Esophagus muscularis mucosa (tissue), 4 donors: ENCODE measurements around the gene SPATA16. TPM values are rescaled to one million over a fixed set of nuclear protein-coding genes. Genes with fewer than 3 reads are reported as not detected.
"Not testable (repeated sequence)": the region's sequence is repeated elsewhere in the genome, so short reads cannot be mapped to it uniquely, and the experiment has no call there.

ENCODE experiments used
- DNase-seq: peaks from one replicate; pipeline ENCODE4 v3.0.0-alpha.2; 2017; ENCODE audit errors: extremely low spot score
- H3K27ac ChIP-seq, 4 donors: fragments of 200-600 bp; sonication (generic); replicated peaks in 1 of 4; 1 replicate in 3 of 4; 2 replicates in 1 of 4; pipeline ENCODE4 v1.5.1; 2016 to 2019; ENCODE audit warnings: mild to moderate bottlenecking in 1 of 4
- H3K27me3 ChIP-seq, 4 donors: fragments of 200-600 bp; sonication (generic); one replicate each; pipeline versions ENCODE4 v1.5.1 to v1.6.0; 2016 to 2019
- H3K36me3 ChIP-seq, 4 donors: fragments of 200-600 bp; sonication (generic); one replicate each; pipeline ENCODE4 v1.5.1; 2016 to 2019
- H3K4me1 ChIP-seq, 4 donors: fragments of 200-600 bp; sonication (generic); one replicate each; pipeline ENCODE4 v1.5.1; 2016 to 2019
- H3K4me3 ChIP-seq, 4 donors: fragments of 200-600 bp; sonication (generic); 1 replicate in 2 of 4; 2 replicates in 2 of 4; pipeline ENCODE4 v1.5.1; 2016 to 2019; ENCODE audit warnings: mild to moderate bottlenecking in 4 of 4, moderate library complexity in 1 of 4
- H3K9me3 ChIP-seq, 4 donors: fragments of 200-600 bp; sonication (generic); 1 replicate in 3 of 4; 2 replicates in 1 of 4; pipeline ENCODE4 v1.5.1; 2016 to 2019
- EP300 ChIP-seq: sonication (generic); formaldehyde crosslinking; IDR thresholded peaks from one replicate; pipeline ENCODE4 v1.6.1; 2017; ENCODE audit warnings: antibody characterized with exemption
- POLR2A ChIP-seq: fragments of 450-650 bp; IDR thresholded peaks from one replicate; pipeline ENCODE4 v1.6.1; 2017; ENCODE audit warnings: antibody characterized with exemption, moderate library complexity, mild to moderate bottlenecking, low read depth
- POLR2AphosphoS5 ChIP-seq, 2 donors: sonication (generic); formaldehyde crosslinking; IDR thresholded peaks; one replicate each; pipeline ENCODE4 v1.6.1; 2017; ENCODE audit warnings: antibody characterized with exemption in 2 of 2
- WGBS: methylation state at CpG from one replicate; pipeline ENCODE4 v1.1.5; 2018; 5-methylcytosine and 5-hydroxymethylcytosine counted together
- intact Hi-C: fragments of 100-400 bp; cut with DNase I; formaldehyde crosslinking; loops from one replicate; pipeline ENCODE4 v1.15.1; 2023
- total RNA-seq, 4 donors: library from RNA; depleted of rRNA; stranded (reverse); fragments of >200 nt; gene quantifications; one replicate each; pipeline versions ENCODE4 v1.1.0 to v1.2.1, GENCODE V29; 2016
- TF ChIP-seq, protein P1 (sequence below), 3 experiments: fragments of 200-600 bp in 2 of 3; fragments of 450-650 bp in 1 of 3; sonication (generic) in 2 of 3; IDR thresholded peaks; one replicate each; pipeline ENCODE4 v1.5.1; 2017 to 2019; ENCODE audit warnings: antibody characterized with exemption in 3 of 3, mild to moderate bottlenecking in 2 of 3, moderate library complexity in 1 of 3

The SPATA16 gene
- total RNA-seq, 4 donors from 2014 or later, result not detected

DNA sequence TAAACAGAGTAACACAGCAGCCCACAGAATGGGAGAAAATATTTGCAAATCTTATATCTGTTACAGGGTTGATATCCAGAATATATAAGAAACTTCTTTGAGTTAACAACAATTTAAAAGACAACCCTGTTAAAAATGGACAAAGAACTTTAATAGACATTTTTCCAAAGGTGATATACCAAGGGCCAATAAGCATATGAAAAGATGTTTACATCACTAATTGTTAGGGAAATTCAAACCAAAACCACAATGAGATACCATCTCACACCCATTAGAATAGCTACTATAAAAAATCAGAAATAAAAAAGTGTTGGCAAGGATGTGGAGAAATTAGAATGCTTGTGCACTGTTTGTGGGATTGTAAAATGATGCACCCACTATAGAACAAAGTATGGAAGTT lies 110.8 kb downstream of the SPATA16 start:
- Histone ChIP-seq H3K27ac (no peak overlapping the region), H3K4me3 (no peak overlapping the region), H3K27me3 (no peaks in the 10 kb centered on the region), H3K36me3 (no peaks in the 10 kb centered on the region), H3K9me3 (no peaks in the 10 kb centered on the region), H3K4me1 (no peaks in the 10 kb centered on the region)
- TF ChIP-seq POLR2AphosphoS5 (IDR thresholded peaks at IDR 0.05), result no peak
- no peak for TF ChIP-seq EP300
- no peak for TF ChIP-seq POLR2A
- TF ChIP-seq, protein P1, sequence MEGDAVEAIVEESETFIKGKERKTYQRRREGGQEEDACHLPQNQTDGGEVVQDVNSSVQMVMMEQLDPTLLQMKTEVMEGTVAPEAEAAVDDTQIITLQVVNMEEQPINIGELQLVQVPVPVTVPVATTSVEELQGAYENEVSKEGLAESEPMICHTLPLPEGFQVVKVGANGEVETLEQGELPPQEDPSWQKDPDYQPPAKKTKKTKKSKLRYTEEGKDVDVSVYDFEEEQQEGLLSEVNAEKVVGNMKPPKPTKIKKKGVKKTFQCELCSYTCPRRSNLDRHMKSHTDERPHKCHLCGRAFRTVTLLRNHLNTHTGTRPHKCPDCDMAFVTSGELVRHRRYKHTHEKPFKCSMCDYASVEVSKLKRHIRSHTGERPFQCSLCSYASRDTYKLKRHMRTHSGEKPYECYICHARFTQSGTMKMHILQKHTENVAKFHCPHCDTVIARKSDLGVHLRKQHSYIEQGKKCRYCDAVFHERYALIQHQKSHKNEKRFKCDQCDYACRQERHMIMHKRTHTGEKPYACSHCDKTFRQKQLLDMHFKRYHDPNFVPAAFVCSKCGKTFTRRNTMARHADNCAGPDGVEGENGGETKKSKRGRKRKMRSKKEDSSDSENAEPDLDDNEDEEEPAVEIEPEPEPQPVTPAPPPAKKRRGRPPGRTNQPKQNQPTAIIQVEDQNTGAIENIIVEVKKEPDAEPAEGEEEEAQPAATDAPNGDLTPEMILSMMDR (IDR thresholded peaks at IDR 0.05), result no peak
- intact Hi-C loops, result no loop called here
- no peak for DNase-seq

DNA sequence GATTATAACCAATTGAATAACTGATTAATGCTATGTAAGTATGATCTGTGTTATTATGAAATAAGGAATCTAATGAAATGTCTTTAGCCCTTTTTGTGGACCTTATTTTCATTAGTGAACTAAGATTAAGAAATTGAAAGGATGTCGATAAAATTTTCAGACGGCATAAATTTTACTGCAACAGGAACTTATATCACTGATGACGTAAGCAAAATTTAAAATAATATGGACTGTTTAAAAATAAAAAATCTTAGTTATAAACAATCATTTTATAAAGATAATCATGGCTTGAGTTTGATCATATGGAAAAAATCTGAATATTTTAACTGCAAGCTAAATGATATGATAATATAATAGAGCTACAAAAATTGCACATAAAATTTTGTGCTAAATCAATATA lies 112.7 kb downstream of the SPATA16 start:
- intact Hi-C loops, result no loop called here
- 95% methylated on average over 3 of the region's 3 CpGs for WGBS
- no peak for TF ChIP-seq EP300
- no peak for TF ChIP-seq POLR2AphosphoS5 (IDR thresholded peaks at IDR 0.05)
- TF ChIP-seq, protein P1 (IDR thresholded peaks at IDR 0.05), result no peak
- DNase-seq, result no peak
- no peaks in the 10 kb centered on the region for H3K27me3 ChIP-seq
- no peak overlapping the region for H3K27ac ChIP-seq
- no peak overlapping the region for H3K4me3 ChIP-seq
- H3K36me3 ChIP-seq, result no peaks in the 10 kb centered on the region
- no peaks in the 10 kb centered on the region for H3K4me1 ChIP-seq
- no peaks in the 10 kb centered on the region for H3K9me3 ChIP-seq

DNA sequence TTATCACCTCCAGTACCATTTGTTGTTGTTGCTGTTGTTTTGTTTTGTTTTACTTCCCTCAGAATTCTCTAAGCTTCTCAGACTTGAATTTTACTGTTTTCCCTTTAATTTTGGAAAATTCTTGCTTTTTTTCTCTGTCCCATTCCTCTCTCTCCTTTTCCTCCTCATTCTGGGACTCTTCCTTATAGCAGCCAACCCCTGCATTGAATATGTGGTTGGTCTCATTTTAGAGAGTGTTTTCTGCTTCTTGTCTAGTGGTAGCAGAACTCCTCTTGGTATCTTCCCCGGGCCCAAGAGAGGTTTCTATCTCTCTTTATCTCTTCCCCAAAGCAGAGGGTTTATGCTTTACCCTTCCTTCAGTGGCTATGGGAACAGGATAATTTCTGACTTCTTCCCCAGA lies 113.6 kb downstream of the SPATA16 start:
- Histone ChIP-seq H3K36me3 (no peaks in the 10 kb centered on the region), H3K27ac (no peak overlapping the region), H3K27me3 (no peaks in the 10 kb centered on the region), H3K9me3 (no peaks in the 10 kb centered on the region), H3K4me1 (no peaks in the 10 kb centered on the region), H3K4me3 (no peak overlapping the region)
- intact Hi-C loops, result no loop called here
- WGBS, result 76% methylated on average over 1 of the region's 1 CpG
- no peak for DNase-seq
- TF ChIP-seq, protein P1 (IDR thresholded peaks at IDR 0.05), result no peak
- TF ChIP-seq POLR2A (no peak), EP300 (no peak), POLR2AphosphoS5 (IDR thresholded peaks at IDR 0.05) (no peak)

DNA sequence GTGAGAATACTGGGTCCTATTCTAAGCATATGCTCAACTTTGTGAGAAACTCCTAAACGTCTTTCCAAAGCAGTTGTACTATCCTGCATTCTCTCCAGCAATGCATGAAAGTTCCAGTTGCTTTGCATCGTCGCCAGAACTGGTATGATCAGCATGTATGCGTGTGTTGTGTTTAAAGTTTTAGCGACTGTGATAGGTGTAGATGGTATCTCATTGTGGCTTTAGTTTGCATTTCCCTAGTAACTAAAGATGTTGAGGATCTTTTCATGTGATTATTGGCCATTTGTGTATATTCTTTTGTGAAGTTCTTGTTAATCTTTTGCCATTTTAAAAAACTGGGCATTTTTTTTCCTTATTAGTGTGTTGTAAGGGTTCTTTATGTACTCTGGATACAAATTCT lies 115.1 kb downstream of the SPATA16 start:
- no peak for DNase-seq
- Histone ChIP-seq H3K27ac (no peak overlapping the region), H3K27me3 (no peaks in the 10 kb centered on the region), H3K4me1 (no peaks in the 10 kb centered on the region), H3K36me3 (no peaks in the 10 kb centered on the region), H3K4me3 (no peak overlapping the region), H3K9me3 (no peaks in the 10 kb centered on the region)
- TF ChIP-seq EP300 (no peak), POLR2A (no peak)
- TF ChIP-seq, protein P1 (IDR thresholded peaks at IDR 0.05), result no peak
- 66% methylated on average over 5 of the region's 5 CpGs for WGBS
- intact Hi-C loops, result no loop called here

DNA sequence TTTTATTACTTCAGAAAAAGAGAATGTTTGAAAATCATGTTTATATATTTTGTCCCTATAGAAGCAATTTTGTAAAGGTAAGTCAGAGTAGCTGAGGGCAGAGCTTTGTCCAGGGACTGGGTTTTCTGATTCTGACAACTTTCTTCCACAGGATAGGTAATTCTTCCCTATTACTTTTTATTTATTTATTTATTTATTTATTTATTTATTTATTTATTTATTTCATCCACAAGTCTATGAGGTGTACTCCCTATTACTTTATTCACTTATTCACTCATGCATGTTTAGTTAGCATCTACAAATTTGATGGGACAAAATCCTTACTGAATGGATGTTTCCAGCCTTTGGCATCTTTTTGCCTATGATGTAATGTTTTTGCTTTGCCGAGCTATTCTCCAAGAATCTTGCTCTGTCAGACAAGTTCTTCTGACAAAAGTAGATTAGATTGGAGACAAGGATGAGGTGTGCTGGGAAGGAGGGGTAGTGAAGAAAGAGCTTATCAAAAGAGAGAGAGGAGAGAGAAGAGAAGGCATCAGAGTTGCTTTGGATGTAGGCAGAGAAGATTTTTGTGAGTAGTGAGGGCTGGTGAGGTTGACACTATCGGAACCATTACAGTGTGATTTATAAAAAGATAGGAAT lies 119.4 kb downstream of the SPATA16 start:
- TF ChIP-seq, protein P1 (IDR thresholded peaks at IDR 0.05), result no peak
- TF ChIP-seq POLR2A, result no peak
- intact Hi-C loops, result no loop called here
- 75% methylated on average over 2 of the region's 2 CpGs for WGBS

DNA sequence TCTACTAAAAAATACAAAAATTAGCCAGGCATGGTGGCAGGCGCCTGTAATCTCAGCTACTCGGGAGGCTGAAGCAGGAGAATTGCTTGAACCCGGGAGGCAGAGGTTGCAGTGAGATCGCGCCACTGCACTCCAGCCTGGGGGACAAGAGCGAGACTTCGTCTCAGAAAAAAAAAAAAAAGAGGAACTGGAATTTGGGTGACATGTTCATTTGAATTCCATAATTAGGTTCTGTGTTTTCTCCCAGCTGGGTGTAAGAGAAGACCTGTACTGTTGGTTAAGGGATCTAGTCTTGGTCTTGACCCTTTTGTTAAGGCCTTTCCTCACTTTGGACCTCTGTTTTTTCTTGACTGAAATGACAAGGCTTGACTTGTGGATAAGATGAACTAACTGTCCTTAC lies 120.9 kb downstream of the SPATA16 start:
- H3K27me3 ChIP-seq, H3K4me3 ChIP-seq, intact Hi-C loops, DNase-seq, H3K4me1 ChIP-seq, H3K36me3 ChIP-seq, H3K9me3 ChIP-seq, H3K27ac ChIP-seq: not testable (repeated sequence)
- WGBS, result 94% methylated on average over 7 of the region's 7 CpGs

More for the DNA sequence above, 119.4 kb downstream of the SPATA16 start:
- H3K27me3 ChIP-seq, result no peaks in the 10 kb centered on the region
- H3K4me1 ChIP-seq, result no peaks in the 10 kb centered on the region
- H3K4me3 ChIP-seq, result no peak overlapping the region
- DNase-seq, result no peak
- no peak overlapping the region for H3K27ac ChIP-seq
- no peaks in the 10 kb centered on the region for H3K9me3 ChIP-seq
- no peaks in the 10 kb centered on the region for H3K36me3 ChIP-seq
